GM04503 (cell line): ENCODE results near the gene SLC22A23.

ENCODE experiments used
- DNase-seq: peaks from one replicate; pipeline ENCODE4 v3.0.0-alpha.2; 2012; ENCODE audit warnings: low read depth

SLC22A23 gene

GRCh38 chr6:3221578-3221977 lies 235.3 kb downstream of the SLC22A23 start:
- DNase-seq: no peak

GRCh38 chr6:3220366-3220765 lies 236.5 kb downstream of the SLC22A23 start:
- DNase-seq: no peak
